ENCODE results near the gene HOXA9.

Gene HOXA9

GRCh38 chr7:27148031-27148755 lies 17.1 kb downstream of the HOXA9 start:
- Histone ChIP-seq H3K9me3 (peaks cover 58% of the 10 kb centered on the region), H3K36me3 (peaks cover 13% of the 10 kb centered on the region), H3K4me3 (peak overlapping the region; percentile 25; the same call in 1 of the 2 replicates), H4K20me1 (peaks cover 26% of the 10 kb centered on the region), H3K4me2 (no peak overlapping the region), H3K4me1 (peaks cover 22% of the 10 kb centered on the region), H3K9ac (no peak overlapping the region), H3K27me3 (peaks cover 100% of the 10 kb centered on the region), H3K27ac (no peak overlapping the region)
- no peak for TF ChIP-seq Cebpa-rat (IDR thresholded peaks at IDR 0.05)

- H3K27me3 ChIP-seq = peaks cover 100% of the 10 kb centered on the region
- H3K9me3 ChIP-seq = peaks cover 66% of the 10 kb centered on the region
- H3K4me2 ChIP-seq = no peak within 1 kb of the TSS
- peak within 1 kb of the TSS; percentile 25; the same call in 1 of the 2 replicates for H3K4me3 ChIP-seq
- H3K4me1 ChIP-seq = peaks cover 21% of the 10 kb centered on the region
- H3K36me3 ChIP-seq = peaks cover 20% of the 10 kb centered on the region
- no peak within 1 kb of the TSS for H3K9ac ChIP-seq
- no peak within 1 kb of the TSS for H3K27ac ChIP-seq
- peaks cover 18% of the 10 kb centered on the region for H4K20me1 ChIP-seq
- no peak for TF ChIP-seq Cebpa-rat (IDR thresholded peaks at IDR 0.05)
Measured at GRCh38 chr7:27147199-27148030, 17.9 kb downstream of the HOXA9 start, which contains the start of gene HOXA6. HOXA6 (minus strand) TSS chr7:27147774; CDS start chr7:27147749, 25 bp downstream.

GRCh38 chr7:27146491-27147198 lies 18.7 kb downstream of the HOXA9 start:
- Histone ChIP-seq H3K4me2 (no peak overlapping the region), H3K27me3 (peaks cover 100% of the 10 kb centered on the region), H3K36me3 (peaks cover 20% of the 10 kb centered on the region), H3K9ac (no peak overlapping the region), H3K27ac (no peak overlapping the region), H4K20me1 (peaks cover 10% of the 10 kb centered on the region), H3K4me3 (no peak overlapping the region), H3K4me1 (peaks cover 13% of the 10 kb centered on the region), H3K9me3 (peaks cover 73% of the 10 kb centered on the region)
- no peak for TF ChIP-seq Cebpa-rat (IDR thresholded peaks at IDR 0.05)

- Histone ChIP-seq H3K4me3 (no peak overlapping the region), H4K20me1 (peaks cover 4% of the 10 kb centered on the region; the same call in 1 of the 2 replicates), H3K9ac (no peak overlapping the region), H3K4me2 (no peak overlapping the region), H3K9me3 (peaks cover 74% of the 10 kb centered on the region), H3K27ac (no peak overlapping the region), H3K27me3 (peaks cover 96% of the 10 kb centered on the region), H3K4me1 (peaks cover 6% of the 10 kb centered on the region; the same call in 1 of the 2 replicates), H3K36me3 (peaks cover 20% of the 10 kb centered on the region)
- no peak for TF ChIP-seq Cebpa-rat (IDR thresholded peaks at IDR 0.05)
Measured at GRCh38 chr7:27145914-27146412, 19.4 kb downstream of the HOXA9 start.

GRCh38 chr7:27145165-27145913 lies 20.0 kb downstream of the HOXA9 start:
- Histone ChIP-seq H3K9ac (no peak overlapping the region), H3K27ac (no peak overlapping the region), H4K20me1 (peaks cover 4% of the 10 kb centered on the region; the same call in 1 of the 2 replicates), H3K4me1 (0 out of 2 replicates have a peak, but pooled peaks cover 6% of the 10 kb centered on the region), H3K4me2 (no peak overlapping the region), H3K4me3 (no peak overlapping the region), H3K27me3 (peaks cover 90% of the 10 kb centered on the region), H3K36me3 (peaks cover 20% of the 10 kb centered on the region), H3K9me3 (peaks cover 74% of the 10 kb centered on the region)
- no peak for TF ChIP-seq Cebpa-rat (IDR thresholded peaks at IDR 0.05)

GRCh38 chr7:27144781-27145164 lies 20.6 kb downstream of the HOXA9 start:
- H3K4me1 ChIP-seq = 0 out of 2 replicates have a peak, but pooled peaks cover 6% of the 10 kb centered on the region
- no peak overlapping the region for H3K4me3 ChIP-seq
- peaks cover 4% of the 10 kb centered on the region; the same call in 1 of the 2 replicates for H4K20me1 ChIP-seq
- H3K9me3 ChIP-seq = peaks cover 74% of the 10 kb centered on the region
- no peak for TF ChIP-seq Cebpa-rat (IDR thresholded peaks at IDR 0.05)
- H3K27me3 ChIP-seq = peaks cover 84% of the 10 kb centered on the region
- H3K36me3 ChIP-seq = peaks cover 20% of the 10 kb centered on the region
- H3K27ac ChIP-seq = no peak overlapping the region
- H3K4me2 ChIP-seq = no peak overlapping the region
- H3K9ac ChIP-seq = no peak overlapping the region

GRCh38 chr7:27143950-27144780 lies 21.2 kb downstream of the HOXA9 start:
- Histone ChIP-seq H3K4me3 (0 out of 2 replicates have a peak overlapping the region, but pooled peaks have one; percentile 18), H3K9me3 (peaks cover 80% of the 10 kb centered on the region), H3K9ac (no peak overlapping the region), H3K4me2 (no peak overlapping the region), H4K20me1 (peaks cover 4% of the 10 kb centered on the region; the same call in 1 of the 2 replicates), H3K36me3 (peaks cover 20% of the 10 kb centered on the region), H3K27ac (no peak overlapping the region), H3K27me3 (peaks cover 78% of the 10 kb centered on the region), H3K4me1 (0 out of 2 replicates have a peak, but pooled peaks cover 6% of the 10 kb centered on the region)
- TF ChIP-seq Cebpa-rat (IDR thresholded peaks at IDR 0.05) = no peak
